Measurements from ENCODE around the gene LAMTOR1.

GRCh38 chr11:72079819-72080325 is 23.2 kb downstream of the LAMTOR1 start:
- TF ChIP-seq POLR2A (IDR thresholded peaks at IDR 0.05; ENCODE audit: low read depth, low read length) (no peak), POLR2AphosphoS5 (IDR thresholded peaks at IDR 0.05; ENCODE audit: low read depth, low read length) (no peak)
